HepG2 (cell line): ENCODE measurements around the gene GGPS1. TPM values are rescaled to one million over a fixed set of nuclear protein-coding genes. Genes with fewer than 3 reads are reported as not detected.
A peak's percentile ranks its signal among the peaks of the same experiment; 100 is the strongest.

ENCODE experiments used
- AHR ChIP-seq: IDR thresholded peaks from 2 replicates; pipeline ENCODE4 v1.6.1; 2018; ENCODE audit warnings: missing genetic modification reagents, missing compliant biosample characterization
- BRCA1 ChIP-seq: sonication (generic); formaldehyde crosslinking; IDR thresholded peaks from 2 replicates; pipeline ENCODE4 v1.4.0; 2020; ENCODE audit warnings: missing genetic modification reagents
- EP300 ChIP-seq, 3 experiments: sonication (generic) in 1 of 3; formaldehyde crosslinking in 1 of 3; IDR thresholded peaks; 2 replicates each; pipeline versions ENCODE4 v1.5.1 to v1.6.1; 2011 to 2020; ENCODE audit warnings: low read depth in 2 of 3, low read length in 2 of 3, borderline replicate concordance in 1 of 3, improper control_type of control experiment in 1 of 3, mild to moderate bottlenecking in 1 of 3, missing genetic modification reagents in 1 of 3, moderate library complexity in 1 of 3
- NKX3-1 ChIP-seq: sonication (generic); formaldehyde crosslinking; IDR thresholded peaks from 2 replicates; pipeline ENCODE4 v1.5.0; 2020; ENCODE audit warnings: missing genetic modification reagents
- POLR2AphosphoS2 ChIP-seq: IDR thresholded peaks from 2 replicates; pipeline ENCODE4 v1.6.1; 2011; ENCODE audit warnings: low read depth, low read length, improper control_type of control experiment
- POLR2G ChIP-seq: fragments of 200-400 bp; formaldehyde crosslinking; IDR thresholded peaks from 2 replicates; pipeline ENCODE4 v1.6.1; 2018; ENCODE audit warnings: mild to moderate bottlenecking, low read depth, low read length, moderate library complexity
- ZFP62 ChIP-seq: sonication (generic); formaldehyde crosslinking; IDR thresholded peaks from 2 replicates; pipeline ENCODE4 v1.4.0; 2020; ENCODE audit warnings: missing genetic modification reagents
- ZNF24 ChIP-seq: fragments of 450-650 bp; IDR thresholded peaks from 2 replicates; pipeline ENCODE4 v1.6.1; 2017; ENCODE audit warnings: antibody characterized with exemption, mild to moderate bottlenecking
- ZNF468 ChIP-seq: sonication (generic); formaldehyde crosslinking; IDR thresholded peaks from 2 replicates; pipeline ENCODE4 v1.8.0; 2022; ENCODE audit warnings: mild to moderate bottlenecking, moderate library complexity, missing genetic modification reagents
- ZNF782 ChIP-seq: sonication (generic); formaldehyde crosslinking; IDR thresholded peaks from 2 replicates; pipeline ENCODE4 v1.4.0; 2020; ENCODE audit warnings: missing genetic modification reagents, mild to moderate bottlenecking, borderline replicate concordance
- ZSCAN25 ChIP-seq: sonication (generic); formaldehyde crosslinking; IDR thresholded peaks from 2 replicates; pipeline ENCODE4 v1.8.0; 2022; ENCODE audit warnings: mild to moderate bottlenecking, missing genetic modification reagents
- polyA plus RNA-seq, 8 experiments: library from polyadenylated mRNA; depleted of rRNA in 3 of 8; stranded (reverse) in 7 of 8; unstranded in 1 of 8; fragments of >200 nt; fragmentation: Illumina TruSeq in 4 of 8; extraction: Trizol in 4 of 8; gene quantifications; 2 replicates each; pipeline versions ENCODE4 v1.2.1 to v1.2.3, GENCODE V29; 2011 to 2016; ENCODE audit warnings: low read depth in 4 of 8, missing spikeins in 1 of 8, mixed read lengths in 1 of 8; ENCODE audit not compliant: insufficient read depth in 1 of 8
- total RNA-seq, 5 experiments: library from RNA; depleted of rRNA; stranded (reverse); fragments of >200 nt; fragmentation: Illumina TruSeq; extraction: Trizol; gene quantifications; 2 replicates each; pipeline ENCODE4 v1.2.3, GENCODE V29; 2016; ENCODE audit warnings: low read depth in 1 of 5
- TF ChIP-seq, protein P1 (sequence below): sonication (generic); formaldehyde crosslinking; IDR thresholded peaks from 2 replicates; pipeline ENCODE4 v1.9.0; 2021; ENCODE audit warnings: mild to moderate bottlenecking, missing genetic modification reagents
- TF ChIP-seq, protein P2 (sequence below): sonication (generic); formaldehyde crosslinking; IDR thresholded peaks from 2 replicates; pipeline ENCODE4 v1.4.0; 2020; ENCODE audit warnings: missing genetic modification reagents, borderline replicate concordance
- TF ChIP-seq, protein P3 (sequence below): IDR thresholded peaks from 2 replicates; pipeline ENCODE4 v1.6.1; 2012; ENCODE audit warnings: inconsistent platforms

Gene GGPS1
- total and polyA plus RNA-seq, 2 of the 13 experiments (the other 11 are each of a cell fraction or from before 2014, with no cell fraction given): 28.8 to 42.6 TPM

DNA sequence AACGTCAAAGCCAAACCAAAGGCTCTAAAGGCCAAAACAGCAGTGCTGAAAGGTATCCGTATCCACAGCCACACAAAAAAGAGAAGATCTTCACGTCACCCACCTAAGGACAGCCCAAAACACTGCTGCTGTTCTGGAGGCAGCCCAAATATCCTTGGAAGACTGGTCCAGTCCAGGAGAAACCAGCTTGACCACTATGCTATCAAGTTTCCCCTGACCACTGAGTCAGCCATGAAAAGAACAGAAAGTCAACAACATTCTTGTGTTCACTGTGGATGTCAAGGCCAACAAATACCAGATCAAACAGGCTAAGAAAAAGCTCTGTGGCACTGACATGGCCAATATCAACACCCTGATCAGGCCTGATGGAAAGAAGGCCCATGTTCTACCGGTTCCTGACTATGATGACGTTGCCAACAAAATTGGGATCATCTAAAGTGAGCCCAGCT is 32.4 kb upstream of the GGPS1 start (continued):
- TF ChIP-seq ZNF24 (no peak), POLR2AphosphoS2 (no peak), ZFP62 (CRISPR knock-in tag) (no peak), AHR (CRISPR knock-in tag) (no peak), NKX3-1 (CRISPR knock-in tag) (no peak), ZNF468 (CRISPR knock-in tag) (no peak), BRCA1 (CRISPR knock-in tag) (no peak), ZNF782 (CRISPR knock-in tag) (no peak), EP300 (IDR thresholded peaks at IDR 0.05; ENCODE audit: low read depth in 2 of 2, low read length in 2 of 2) (peak in 1 of 2 experiments; percentile 85; a peak in 2 of 4 replicates), EP300 (CRISPR knock-in tag; IDR thresholded peaks at IDR 0.05; ENCODE audit: borderline replicate concordance) (peak; percentile 84), ZSCAN25 (CRISPR knock-in tag) (no peak), POLR2G (no peak)
- TF ChIP-seq, protein P1, sequence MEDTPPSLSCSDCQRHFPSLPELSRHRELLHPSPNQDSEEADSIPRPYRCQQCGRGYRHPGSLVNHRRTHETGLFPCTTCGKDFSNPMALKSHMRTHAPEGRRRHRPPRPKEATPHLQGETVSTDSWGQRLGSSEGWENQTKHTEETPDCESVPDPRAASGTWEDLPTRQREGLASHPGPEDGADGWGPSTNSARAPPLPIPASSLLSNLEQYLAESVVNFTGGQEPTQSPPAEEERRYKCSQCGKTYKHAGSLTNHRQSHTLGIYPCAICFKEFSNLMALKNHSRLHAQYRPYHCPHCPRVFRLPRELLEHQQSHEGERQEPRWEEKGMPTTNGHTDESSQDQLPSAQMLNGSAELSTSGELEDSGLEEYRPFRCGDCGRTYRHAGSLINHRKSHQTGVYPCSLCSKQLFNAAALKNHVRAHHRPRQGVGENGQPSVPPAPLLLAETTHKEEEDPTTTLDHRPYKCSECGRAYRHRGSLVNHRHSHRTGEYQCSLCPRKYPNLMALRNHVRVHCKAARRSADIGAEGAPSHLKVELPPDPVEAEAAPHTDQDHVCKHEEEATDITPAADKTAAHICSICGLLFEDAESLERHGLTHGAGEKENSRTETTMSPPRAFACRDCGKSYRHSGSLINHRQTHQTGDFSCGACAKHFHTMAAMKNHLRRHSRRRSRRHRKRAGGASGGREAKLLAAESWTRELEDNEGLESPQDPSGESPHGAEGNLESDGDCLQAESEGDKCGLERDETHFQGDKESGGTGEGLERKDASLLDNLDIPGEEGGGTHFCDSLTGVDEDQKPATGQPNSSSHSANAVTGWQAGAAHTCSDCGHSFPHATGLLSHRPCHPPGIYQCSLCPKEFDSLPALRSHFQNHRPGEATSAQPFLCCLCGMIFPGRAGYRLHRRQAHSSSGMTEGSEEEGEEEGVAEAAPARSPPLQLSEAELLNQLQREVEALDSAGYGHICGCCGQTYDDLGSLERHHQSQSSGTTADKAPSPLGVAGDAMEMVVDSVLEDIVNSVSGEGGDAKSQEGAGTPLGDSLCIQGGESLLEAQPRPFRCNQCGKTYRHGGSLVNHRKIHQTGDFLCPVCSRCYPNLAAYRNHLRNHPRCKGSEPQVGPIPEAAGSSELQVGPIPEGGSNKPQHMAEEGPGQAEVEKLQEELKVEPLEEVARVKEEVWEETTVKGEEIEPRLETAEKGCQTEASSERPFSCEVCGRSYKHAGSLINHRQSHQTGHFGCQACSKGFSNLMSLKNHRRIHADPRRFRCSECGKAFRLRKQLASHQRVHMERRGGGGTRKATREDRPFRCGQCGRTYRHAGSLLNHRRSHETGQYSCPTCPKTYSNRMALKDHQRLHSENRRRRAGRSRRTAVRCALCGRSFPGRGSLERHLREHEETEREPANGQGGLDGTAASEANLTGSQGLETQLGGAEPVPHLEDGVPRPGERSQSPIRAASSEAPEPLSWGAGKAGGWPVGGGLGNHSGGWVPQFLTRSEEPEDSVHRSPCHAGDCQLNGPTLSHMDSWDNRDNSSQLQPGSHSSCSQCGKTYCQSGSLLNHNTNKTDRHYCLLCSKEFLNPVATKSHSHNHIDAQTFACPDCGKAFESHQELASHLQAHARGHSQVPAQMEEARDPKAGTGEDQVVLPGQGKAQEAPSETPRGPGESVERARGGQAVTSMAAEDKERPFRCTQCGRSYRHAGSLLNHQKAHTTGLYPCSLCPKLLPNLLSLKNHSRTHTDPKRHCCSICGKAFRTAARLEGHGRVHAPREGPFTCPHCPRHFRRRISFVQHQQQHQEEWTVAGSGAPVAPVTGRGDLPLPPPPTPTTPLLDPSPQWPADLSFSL (CRISPR knock-in tag): no peak
- TF ChIP-seq, protein P2, sequence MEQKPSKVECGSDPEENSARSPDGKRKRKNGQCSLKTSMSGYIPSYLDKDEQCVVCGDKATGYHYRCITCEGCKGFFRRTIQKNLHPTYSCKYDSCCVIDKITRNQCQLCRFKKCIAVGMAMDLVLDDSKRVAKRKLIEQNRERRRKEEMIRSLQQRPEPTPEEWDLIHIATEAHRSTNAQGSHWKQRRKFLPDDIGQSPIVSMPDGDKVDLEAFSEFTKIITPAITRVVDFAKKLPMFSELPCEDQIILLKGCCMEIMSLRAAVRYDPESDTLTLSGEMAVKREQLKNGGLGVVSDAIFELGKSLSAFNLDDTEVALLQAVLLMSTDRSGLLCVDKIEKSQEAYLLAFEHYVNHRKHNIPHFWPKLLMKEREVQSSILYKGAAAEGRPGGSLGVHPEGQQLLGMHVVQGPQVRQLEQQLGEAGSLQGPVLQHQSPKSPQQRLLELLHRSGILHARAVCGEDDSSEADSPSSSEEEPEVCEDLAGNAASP (CRISPR knock-in tag): peak; percentile 76; the same call in 1 of the 2 replicates
- TF ChIP-seq, protein P3, sequence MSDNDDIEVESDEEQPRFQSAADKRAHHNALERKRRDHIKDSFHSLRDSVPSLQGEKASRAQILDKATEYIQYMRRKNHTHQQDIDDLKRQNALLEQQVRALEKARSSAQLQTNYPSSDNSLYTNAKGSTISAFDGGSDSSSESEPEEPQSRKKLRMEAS: 0 out of 2 replicates have a peak, but pooled peaks have one; percentile 34
